BE2C (cell line): ENCODE data around the gene CNIH2.
A peak's percentile ranks its signal among the peaks of the same experiment; 100 is the strongest.

ENCODE experiments used
- DNase-seq: peaks from one replicate; pipeline ENCODE4 v3.0.0-alpha.2; 2020
- H3K27me3 ChIP-seq: fragments of 250-450 bp; sonication (Bioruptor Pico); 2 replicates; pipeline ENCODE4 v1.5.1; 2020; ENCODE audit warnings: mild to moderate bottlenecking
- H3K36me3 ChIP-seq: fragments of 250-450 bp; sonication (Bioruptor Pico); 2 replicates; pipeline ENCODE4 v1.5.1; 2020; ENCODE audit warnings: mild to moderate bottlenecking
- H3K4me1 ChIP-seq: fragments of 250-450 bp; sonication (Bioruptor Pico); 2 replicates; pipeline ENCODE4 v1.5.1; 2020
- H3K4me3 ChIP-seq: 2 replicates; pipeline ENCODE4 v1.5.1; 2011; ENCODE audit warnings: low read depth, low read length
- H3K9me3 ChIP-seq: fragments of 250-450 bp; sonication (Bioruptor Pico); 2 replicates; pipeline ENCODE4 v1.5.1; 2020
- CTCF ChIP-seq: IDR thresholded peaks from 2 replicates; pipeline ENCODE4 v1.5.1; 2012; ENCODE audit warnings: mild to moderate bottlenecking, low read depth, low read length

Gene CNIH2

GRCh38 chr11:66314561-66315497 lies 36.9 kb downstream of the CNIH2 start:
- no peaks in the 10 kb centered on the region for H3K36me3 ChIP-seq
- H3K27me3 ChIP-seq: no peaks in the 10 kb centered on the region
- peak overlapping the region; percentile 62 for H3K4me3 ChIP-seq
- DNase-seq: no peak
- TF ChIP-seq CTCF: no peak
- no peaks in the 10 kb centered on the region for H3K9me3 ChIP-seq
- H3K4me1 ChIP-seq: peaks cover 40% of the 10 kb centered on the region

- TF ChIP-seq CTCF: no peak
- H3K4me1 ChIP-seq: peaks cover 40% of the 10 kb centered on the region
- no peaks in the 10 kb centered on the region for H3K9me3 ChIP-seq
- no peaks in the 10 kb centered on the region for H3K36me3 ChIP-seq
- DNase-seq: no peak
- peak overlapping the region; percentile 59 for H3K4me3 ChIP-seq
- H3K27me3 ChIP-seq: no peaks in the 10 kb centered on the region
Measured at GRCh38 chr11:66315498-66315885, 37.5 kb downstream of the CNIH2 start.

GRCh38 chr11:66315921-66316811 lies 38.2 kb downstream of the CNIH2 start:
- DNase-seq: no peak
- H3K9me3 ChIP-seq: no peaks in the 10 kb centered on the region

GRCh38 chr11:66316849-66317251 lies 38.9 kb downstream of the CNIH2 start, which contains the start of gene CD248:
TSS of gene CD248 (minus strand) at chr11:66317044. CDS start at chr11:66317027, 17 bp downstream.
- DNase-seq: peak; percentile 90
- TF ChIP-seq CTCF: no peak
- Histone ChIP-seq H3K9me3 (no peaks in the 10 kb centered on the region), H3K36me3 (no peaks in the 10 kb centered on the region), H3K4me1 (peaks cover 38% of the 10 kb centered on the region), H3K27me3 (no peaks in the 10 kb centered on the region), H3K4me3 (peak within 1 kb of the TSS; percentile 59)

More at GRCh38 chr11:66315921-66316811, 38.2 kb downstream of the CNIH2 start:
- TF ChIP-seq CTCF: no peak
- Histone ChIP-seq H3K4me1 (peaks cover 40% of the 10 kb centered on the region), H3K36me3 (no peaks in the 10 kb centered on the region), H3K27me3 (no peaks in the 10 kb centered on the region), H3K4me3 (peak overlapping the region; percentile 59)

- Histone ChIP-seq H3K36me3 (no peaks in the 10 kb centered on the region), H3K9me3 (no peaks in the 10 kb centered on the region), H3K4me1 (peaks cover 38% of the 10 kb centered on the region), H3K27me3 (no peaks in the 10 kb centered on the region), H3K4me3 (peak overlapping the region; percentile 37)
- peak; percentile 90 for DNase-seq
- TF ChIP-seq CTCF: no peak
Measured at GRCh38 chr11:66317322-66317722, 39.3 kb downstream of the CNIH2 start.
